Germinal center (tissue), 1 donor: Measurements from ENCODE around the gene WWP2.
A peak's percentile ranks its signal among the peaks of the same experiment; 100 is the strongest.
"Not testable (repeated sequence)": the region's sequence is repeated elsewhere in the genome, so short reads cannot be mapped to it uniquely, and the experiment has no call there.

Experiments
- DNase-seq: peaks from one replicate; pipeline ENCODE4 v3.0.0; 2012; ENCODE audit warnings: mixed read lengths, low spot score

WWP2 gene

GRCh38 chr16:69761983-69762813 is at the start of gene WWP2:
Gene WWP2, plus strand, starts transcription at chr16:69762332. Its CDS starts 24,679 bp downstream, at chr16:69787011.
- peak; percentile 84 for DNase-seq

- no peak for DNase-seq
Observed at GRCh38 chr16:69712914-69713581, 49.1 kb upstream of the WWP2 start.

GRCh38 chr16:69717066-69717465 is 45.1 kb upstream of the WWP2 start:
- DNase-seq = no peak

DNA sequence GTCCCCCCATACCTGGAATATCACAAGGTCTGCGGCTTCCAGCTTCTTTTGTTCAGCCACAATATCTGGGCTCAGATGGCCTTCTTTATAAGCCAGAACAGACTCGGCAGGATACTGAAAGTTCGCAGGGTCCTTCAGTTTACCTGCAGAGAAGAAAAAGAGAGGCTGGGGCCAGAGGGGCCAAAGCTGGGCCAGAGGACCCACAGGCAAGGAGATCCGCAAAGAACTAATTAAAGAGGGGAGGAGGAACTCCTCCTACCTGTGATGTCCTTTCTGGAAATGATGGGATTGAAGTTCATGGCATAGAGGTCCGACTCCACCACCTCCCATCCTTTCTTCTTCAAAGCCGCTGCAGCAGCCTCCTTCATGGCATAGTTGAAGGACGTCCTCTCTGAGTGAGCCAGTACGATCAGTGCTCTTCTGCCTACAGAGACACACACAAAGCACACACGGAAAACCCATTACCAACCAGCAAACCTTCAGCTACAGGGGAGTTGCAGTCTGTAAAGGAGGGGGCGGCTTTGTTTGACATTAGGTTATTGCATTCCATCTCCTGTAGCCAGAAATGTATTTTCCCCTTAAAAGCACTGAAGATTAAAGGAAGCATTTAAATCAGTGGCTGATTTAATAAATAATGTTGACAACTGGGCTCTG is 43.9 kb upstream of the WWP2 start:
- no peak for DNase-seq

- no peak for DNase-seq
Observed at GRCh38 chr16:69720822-69721430, 41.2 kb upstream of the WWP2 start.

DNA sequence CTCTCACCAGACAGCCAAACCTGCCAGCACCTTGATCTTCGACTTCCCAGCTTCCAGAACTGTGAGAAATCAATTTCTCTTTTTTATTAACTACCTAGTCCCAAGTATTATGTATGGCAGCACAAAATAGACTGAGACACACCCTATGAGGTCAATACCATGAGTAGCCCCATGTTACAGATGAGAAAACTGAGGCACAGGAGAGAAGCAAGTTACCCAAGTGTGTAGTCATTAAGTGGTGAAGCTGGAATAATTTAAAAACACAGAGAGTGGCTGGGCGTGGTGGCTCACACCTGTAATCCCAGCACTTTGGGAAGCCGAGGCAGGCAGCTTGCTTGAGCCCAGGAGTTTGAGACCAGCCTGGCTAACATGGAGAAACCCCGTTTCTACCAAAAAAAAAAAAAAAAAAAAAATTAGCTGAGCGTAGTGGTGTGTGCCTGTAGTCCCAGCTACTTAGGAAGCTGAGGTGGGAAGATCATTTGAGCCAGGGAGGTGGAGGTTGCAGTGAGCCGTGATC is 40.6 kb upstream of the WWP2 start:
- no peak for DNase-seq

DNA sequence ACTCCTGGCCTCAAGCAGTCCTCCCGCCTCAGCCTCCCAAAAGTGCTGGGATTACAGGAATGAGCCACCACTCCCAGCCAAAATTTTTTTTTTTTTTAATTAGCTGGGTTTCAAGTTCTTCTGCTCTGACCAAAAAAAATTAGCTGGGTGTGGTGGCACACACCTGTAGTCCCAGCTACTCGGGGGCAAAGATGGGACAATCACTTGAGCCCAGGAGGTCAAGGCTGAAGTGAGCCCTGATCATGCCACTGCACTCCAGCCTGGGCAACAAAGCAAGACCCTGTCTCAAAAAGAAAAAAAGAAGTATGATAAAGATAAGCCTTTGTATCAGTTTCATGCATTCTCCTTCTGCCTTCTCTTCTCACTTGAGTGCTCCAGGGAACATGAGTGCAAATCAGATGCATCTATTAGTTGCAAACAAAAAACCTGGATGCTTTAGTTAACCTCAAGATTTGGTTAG is 37.7 kb upstream of the WWP2 start:
- no peak for DNase-seq

DNA sequence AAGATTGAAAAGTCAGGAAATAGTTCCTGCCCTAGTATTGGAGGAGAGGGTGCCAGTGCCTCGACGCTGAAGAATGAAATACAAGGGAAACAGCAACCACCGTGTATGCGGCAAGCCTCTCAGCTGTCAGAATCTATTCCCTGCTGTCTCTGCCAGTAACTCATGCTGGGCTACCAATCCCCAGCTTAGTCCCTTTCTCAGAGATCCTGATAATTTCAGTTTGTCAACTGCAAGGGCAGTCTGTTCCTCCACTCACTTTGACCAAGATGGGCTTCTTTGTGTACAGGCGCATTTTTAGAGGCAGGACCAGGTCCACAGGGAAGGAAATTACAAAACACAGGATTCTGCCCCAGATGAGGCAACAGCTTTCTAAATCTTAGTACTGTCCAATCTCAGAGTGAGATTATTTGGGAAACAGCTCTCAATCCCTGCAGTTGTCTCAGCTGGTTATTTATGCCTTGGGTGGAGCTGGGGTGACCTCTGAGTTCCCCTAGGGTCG is 37.1 kb upstream of the WWP2 start:
- DNase-seq = no peak

DNA sequence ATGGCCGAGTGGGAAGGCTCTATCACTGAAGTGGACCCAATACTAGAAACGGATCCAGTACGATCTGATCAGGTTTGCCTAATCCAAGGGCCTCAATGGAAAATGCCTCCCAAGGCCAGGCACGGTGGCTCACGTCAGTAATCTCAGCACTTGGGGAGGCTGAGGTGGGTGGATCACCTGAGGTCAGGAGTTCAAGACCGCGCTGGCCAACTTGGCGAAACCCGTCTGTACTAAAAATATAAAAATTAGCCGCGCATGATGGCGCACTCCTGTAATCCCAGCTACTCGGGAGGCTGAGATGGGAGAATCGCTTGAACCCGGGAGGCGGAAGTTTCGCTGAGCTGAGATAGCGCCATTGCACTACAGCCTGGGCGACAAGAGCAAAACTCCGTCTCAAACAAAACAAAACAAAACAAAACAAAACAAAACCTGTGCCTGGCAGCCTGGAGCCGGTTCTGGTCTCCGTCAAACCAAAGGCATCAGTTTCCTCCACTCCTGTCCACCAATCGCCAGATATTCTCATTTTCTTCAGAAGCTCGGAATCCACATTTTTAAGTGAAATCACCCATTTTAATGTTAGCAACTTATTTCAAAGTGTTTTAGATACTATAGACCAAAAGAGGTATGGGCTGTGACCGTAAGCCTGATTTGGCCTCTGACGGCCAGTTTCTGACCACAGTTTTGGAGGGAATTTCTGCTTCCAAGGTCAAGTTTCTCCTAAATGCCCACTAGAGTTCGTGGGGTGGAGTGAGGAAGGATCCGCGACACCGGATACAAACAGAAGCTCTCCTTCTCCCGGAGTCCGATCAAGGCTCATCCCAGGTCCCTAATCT is 36.4 kb upstream of the WWP2 start:
- DNase-seq = no peak

- DNase-seq = peak; percentile 95
Observed at GRCh38 chr16:69726313-69727060, 35.6 kb upstream of the WWP2 start, which contains the start of gene NQO1. Gene NQO1, minus strand, starts transcription at chr16:69726560. Its CDS starts 121 bp downstream, at chr16:69726439.

DNA sequence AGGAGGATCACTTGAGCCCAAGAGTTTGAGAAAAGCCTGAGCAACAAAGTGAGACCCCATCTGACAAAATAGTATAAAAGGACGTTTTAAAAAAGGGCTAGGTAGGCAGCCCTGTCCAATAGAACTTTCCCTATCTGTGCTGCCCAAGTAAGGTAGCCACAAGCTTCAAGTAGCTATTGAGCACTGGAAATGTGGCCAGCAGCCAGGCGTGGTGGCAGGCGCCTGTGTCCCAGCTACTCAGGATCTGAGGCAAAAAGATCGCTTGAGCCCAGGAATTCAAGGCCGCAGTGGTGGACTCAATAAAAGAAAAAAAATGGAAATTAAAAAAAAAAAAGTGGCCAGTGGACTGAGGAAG is 34.2 kb upstream of the WWP2 start:
- no peak for DNase-seq

GRCh38 chr16:69729030-69729429 is 33.1 kb upstream of the WWP2 start:
- not testable (repeated sequence) for DNase-seq

- not testable (repeated sequence) for DNase-seq
Observed at GRCh38 chr16:69731280-69731679, 30.9 kb upstream of the WWP2 start.

DNA sequence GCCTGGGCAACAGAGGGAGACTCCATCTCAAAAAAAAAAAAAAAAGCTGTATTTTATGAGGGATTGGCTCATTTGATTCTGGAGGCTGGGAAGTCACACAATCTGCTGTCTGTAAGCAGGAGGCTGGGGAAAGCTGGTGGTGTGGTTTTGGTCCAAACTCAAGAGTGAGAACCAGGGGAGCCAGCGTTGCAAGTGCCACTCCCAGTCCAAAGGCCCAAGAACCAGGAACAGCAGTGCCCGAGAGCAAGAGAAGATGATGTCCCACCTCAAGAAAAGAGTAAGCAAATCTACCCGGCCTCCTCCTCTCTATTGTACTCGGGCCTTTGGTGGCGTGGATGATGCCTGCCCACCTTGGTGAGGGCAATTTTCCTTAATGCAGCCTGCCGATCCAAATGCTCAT is 30.0 kb upstream of the WWP2 start:
- no peak for DNase-seq

DNA sequence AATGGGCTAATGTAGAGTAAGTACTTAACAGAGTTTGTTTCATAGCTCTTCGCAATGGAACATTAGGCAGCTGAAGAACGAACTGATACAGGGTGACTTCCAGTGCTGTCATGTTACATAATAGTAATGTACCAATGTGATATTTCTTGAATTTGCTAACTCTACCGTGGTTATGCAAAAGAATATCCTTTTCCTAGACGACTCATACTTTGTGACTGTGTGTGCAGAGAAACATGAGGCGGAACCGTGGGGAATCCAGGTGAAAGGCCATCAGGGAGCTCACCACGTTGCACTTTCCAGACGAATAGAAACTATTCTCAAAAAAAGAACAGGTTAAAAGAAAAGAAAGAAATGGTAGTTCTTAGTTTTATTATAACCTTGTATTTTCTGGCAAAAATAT is 20.6 kb upstream of the WWP2 start:
- no peak for DNase-seq

- no peak for DNase-seq
Observed at GRCh38 chr16:69741951-69742904, 19.9 kb upstream of the WWP2 start.

GRCh38 chr16:69744363-69745231 is 17.5 kb upstream of the WWP2 start:
- DNase-seq = no peak

- DNase-seq = no peak
Observed at GRCh38 chr16:69745232-69745612, 16.9 kb upstream of the WWP2 start.
